ENCODE measurements around the gene PRKCB.
A peak's percentile ranks its signal among the peaks of the same experiment; 100 is the strongest.

Gene PRKCB

DNA sequence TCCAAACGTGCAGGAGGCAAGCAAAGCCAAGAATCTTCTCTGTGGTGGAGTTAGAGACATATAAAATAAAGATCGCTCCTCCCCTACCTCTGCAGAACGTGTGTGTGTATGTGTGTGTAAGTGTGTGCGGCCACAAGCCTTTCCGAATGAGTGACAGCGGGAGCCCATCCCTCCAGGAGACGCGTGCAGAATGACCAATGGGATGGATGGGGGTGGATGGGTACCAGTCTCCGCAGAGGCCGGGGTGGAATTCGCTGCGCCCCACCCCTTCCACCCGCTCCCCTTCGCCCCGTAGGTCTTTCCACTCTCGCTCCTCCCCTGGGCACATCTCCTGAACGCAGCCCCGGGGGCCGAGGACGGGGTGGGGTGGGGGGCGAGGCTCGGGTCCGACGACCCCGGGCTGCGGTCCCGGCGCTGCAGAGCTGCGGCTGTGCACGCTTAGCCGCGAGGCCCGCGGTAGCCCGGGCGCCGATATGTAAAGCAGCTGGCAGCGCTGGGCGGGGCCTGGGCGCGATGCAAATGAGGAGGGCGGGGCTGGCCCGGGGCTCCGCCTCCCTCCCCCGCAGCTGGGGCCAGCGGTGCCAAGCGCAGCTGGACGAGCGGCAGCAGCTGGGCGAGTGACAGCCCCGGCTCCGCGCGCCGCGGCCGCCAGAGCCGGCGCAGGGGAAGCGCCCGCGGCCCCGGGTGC is at the start of gene PRKCB:
PRKCB (plus strand) TSS at position 594 of the 688 bp plus-strand sequence.
- DNase-seq, result peak; percentile 36 to 46

- no peak for DNase-seq
These were observed 48.7 kb upstream of the PRKCB start for GRCh38 chr16:23786964-23787561.

DNA sequence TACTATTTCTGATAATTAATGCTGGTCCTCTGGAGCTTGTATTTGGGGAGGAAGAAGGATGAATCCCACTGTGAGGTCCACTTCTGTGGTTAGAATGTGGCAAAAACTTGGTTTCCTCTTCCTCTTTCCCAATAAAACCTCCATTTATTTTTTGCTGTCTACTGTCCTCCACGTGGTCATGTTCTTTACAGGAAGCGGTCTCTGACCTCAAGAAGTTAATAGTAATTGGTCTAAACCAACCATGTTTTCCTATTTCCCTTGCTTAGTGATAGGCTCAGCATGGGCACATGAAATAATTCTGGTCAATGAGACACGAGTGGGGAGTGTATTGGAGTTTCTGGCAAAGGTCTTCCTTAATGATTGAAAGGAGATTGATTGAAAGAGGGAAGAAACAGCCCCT is 47.1 kb upstream of the PRKCB start:
- peak; percentile 31 to 33 for DNase-seq

- DNase-seq, result no peak
These were observed 40.4 kb upstream of the PRKCB start for GRCh38 chr16:23795378-23795777.

DNA sequence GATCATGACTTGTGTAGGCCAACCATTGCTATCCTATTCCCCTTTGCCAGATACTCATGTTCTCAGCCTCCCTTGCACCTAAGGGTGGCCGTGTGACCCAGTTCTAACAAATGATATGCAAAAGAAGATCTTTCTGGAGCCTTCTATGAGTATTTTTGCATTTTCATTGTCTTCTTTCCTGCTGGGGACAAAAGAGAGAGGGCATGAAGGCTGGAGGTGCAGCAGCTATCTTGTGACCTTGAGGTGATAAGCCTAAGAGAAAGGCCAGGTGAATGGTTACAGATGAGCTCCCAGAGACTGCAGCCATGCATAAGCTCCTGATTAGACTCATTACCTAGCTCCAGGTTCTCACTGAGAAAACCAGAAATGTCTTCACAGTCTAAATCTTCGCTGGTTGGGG is 38.8 kb upstream of the PRKCB start:
- DNase-seq, result no peak

DNA sequence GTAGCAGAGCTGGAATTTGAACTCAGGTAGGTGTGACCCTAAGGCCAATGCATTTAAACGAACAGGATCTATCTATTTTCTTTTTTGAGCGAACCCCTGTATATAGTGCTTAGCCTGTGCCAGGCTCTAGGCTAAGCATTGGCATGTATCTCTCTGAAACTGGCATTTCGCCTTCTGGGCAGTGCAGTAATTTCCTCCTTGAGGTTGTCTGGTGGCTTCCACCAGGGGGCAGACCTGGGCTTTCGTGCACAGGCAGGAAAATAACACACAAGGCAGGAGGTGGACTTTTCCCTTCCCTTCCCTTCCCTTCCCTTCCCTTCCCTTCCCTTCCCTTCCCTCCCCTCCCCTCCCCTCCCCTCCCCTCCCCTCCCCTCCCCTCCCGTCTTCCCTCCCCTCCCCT is 34.4 kb upstream of the PRKCB start:
- peak; percentile 17 to 60 for DNase-seq

GRCh38 chr16:23802776-23803175 is 33.0 kb upstream of the PRKCB start:
- DNase-seq, result peak; percentile 13 to 23

DNA sequence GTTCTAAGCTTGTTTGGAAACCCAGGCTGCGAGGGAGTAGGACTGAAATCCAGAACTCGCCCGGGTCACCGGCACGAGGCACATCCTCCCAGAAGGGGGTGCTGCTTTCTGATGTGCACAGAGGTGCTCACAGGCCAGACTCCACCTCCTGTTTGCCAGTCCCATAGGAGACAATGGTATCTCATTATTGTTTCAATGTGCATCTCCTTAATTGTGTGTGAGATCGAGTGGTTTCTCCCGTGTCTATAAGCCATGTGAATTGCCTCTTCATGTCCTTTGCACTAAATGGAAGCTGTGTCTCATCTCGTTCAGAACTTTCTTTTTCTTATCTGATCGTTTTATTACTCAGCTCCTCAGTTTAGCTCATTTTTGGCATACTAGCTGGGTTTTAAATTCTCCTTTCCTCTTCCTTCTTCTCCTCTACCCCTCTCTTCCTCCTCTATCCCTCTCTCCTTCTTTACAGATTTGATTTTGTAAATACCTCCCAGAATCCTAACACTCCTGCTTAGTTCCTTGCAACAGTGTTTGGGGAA is 32.1 kb upstream of the PRKCB start:
- peak; percentile 36 to 58 for DNase-seq

- DNase-seq, result peak; percentile 19 to 30
These were observed 28.8 kb upstream of the PRKCB start for GRCh38 chr16:23807028-23807427.

DNA sequence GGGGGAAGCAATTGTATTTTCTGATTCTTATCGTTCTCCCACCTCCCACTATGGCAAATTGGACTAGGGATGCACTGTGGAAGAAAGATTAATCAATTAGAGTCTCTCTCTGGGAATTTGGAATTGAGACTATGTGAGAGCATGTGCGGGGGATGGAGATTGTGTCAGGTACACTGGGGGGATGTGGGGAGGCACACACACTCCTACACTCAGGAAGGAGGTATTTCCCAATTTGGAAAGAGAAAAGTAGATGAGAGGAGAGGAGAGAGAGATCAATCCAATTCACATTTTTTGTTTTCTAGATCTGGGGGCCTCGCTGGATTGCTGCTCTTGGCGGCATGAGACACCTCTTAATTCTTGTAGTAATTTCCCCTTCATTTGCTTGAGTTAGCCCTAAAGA is 14.3 kb upstream of the PRKCB start:
- DNase-seq, result no peak

- no peak for DNase-seq
These were observed 13.7 kb upstream of the PRKCB start for GRCh38 chr16:23821875-23822688.

- DNase-seq, result no peak
These were observed 12.1 kb upstream of the PRKCB start for GRCh38 chr16:23823475-23824384.

DNA sequence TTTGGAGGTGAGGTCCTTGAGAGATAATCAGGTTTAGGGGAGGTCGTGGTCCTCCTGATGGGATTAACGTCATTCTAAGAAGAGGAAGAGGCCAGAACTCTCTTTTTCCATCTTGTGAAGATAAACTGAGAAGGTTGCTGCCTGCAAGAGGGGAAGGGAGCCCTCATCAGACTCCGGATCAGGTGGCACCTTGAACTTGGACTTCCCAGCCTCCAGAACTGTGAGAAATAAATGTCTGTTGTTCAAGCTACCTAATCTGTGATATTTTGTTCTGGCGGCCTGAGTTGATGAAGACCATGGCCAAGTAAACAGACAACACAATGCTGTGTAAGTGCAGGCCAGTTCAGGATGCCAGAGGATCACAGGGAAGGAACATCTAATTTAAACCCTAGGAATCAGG is 10.9 kb upstream of the PRKCB start:
- no peak for DNase-seq

GRCh38 chr16:23826528-23827045 is 9.2 kb upstream of the PRKCB start:
- peak; percentile 59 to 76 for DNase-seq

- DNase-seq, result no peak
These were observed 8.7 kb upstream of the PRKCB start for GRCh38 chr16:23827057-23827456.

DNA sequence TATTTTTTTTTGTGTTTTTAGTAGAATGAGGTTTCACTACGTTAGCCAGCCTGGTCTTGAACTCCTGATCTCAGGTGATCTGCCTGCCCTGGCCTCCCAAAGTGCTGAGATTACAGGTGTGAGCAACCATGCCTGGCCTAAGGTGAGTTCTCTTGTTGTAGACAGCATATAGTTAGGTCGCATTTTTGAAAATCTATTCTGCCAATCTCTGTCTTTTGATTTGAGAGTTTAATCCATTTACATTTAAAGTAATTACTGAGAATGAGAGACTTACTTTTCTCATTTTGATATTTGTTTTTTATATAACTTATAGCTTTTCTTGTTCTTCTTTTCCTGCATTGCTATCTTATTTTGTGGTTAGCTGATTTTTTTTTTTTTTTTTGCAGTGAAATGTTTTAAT is 6.3 kb upstream of the PRKCB start:
- no peak for DNase-seq

DNA sequence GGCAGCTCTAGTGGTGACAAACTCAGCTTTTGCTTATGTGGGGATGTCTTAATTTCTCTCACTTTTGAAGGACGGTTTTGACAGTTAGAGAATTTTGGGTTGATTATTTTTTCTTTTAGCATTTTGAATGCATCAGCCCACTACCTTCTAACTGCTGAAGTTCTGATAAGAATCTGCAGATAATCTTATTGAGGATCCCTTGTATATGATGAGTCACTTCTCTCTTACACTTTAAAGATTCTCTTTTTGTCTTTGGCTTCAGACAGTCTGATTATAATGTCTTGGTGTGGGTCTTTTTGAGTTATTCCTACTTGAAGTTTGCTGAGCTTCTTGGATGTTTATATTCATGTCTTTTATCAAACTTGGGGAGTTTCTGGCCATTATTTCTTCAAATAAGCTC is 5.5 kb upstream of the PRKCB start:
- no peak for DNase-seq

DNA sequence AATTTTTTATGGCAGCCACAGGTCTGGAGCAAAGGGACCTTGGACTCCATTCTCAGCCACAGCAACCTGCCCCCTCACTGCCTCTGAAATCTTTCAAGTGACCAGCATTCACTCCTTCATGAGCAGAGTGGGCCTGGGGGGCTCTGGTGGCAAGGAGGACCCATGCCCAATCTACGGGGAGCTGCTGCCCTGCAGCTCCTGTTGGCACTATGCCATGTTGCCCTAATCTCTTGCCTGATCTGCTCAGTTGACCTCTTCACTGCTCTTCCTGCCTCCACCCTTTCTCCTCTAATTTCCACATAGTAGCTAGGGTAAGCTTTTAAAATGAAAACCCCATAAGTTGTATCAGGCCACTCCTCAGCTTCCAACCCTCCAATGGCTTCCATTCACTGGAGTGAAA is 2.9 kb upstream of the PRKCB start:
- no peak for DNase-seq

- DNase-seq, result no peak
These were observed 2.3 kb upstream of the PRKCB start for GRCh38 chr16:23833504-23833903.

GRCh38 chr16:23833960-23834685 is 1.7 kb upstream of the PRKCB start:
- DNase-seq, result no peak

GRCh38 chr16:23836078-23836403 is 258 bp downstream of the PRKCB start:
- DNase-seq, result peak in 1 of 2 experiments; percentile 18
